HepG2 (cell line): Measurements from ENCODE around the gene DCAF8. TPM values are rescaled to one million over a fixed set of nuclear protein-coding genes. Genes with fewer than 3 reads are reported as not detected.

ENCODE experiments used
- CTCF ChIP-seq: sonication (generic); formaldehyde crosslinking; IDR thresholded peaks from 2 replicates; pipeline ENCODE4 v1.5.0; 2020; ENCODE audit warnings: mild to moderate bottlenecking, missing genetic modification reagents, moderate library complexity
- DNMT1 ChIP-seq: sonication (generic); formaldehyde crosslinking; IDR thresholded peaks from 2 replicates; pipeline ENCODE4 v1.5.1; 2020; ENCODE audit warnings: mild to moderate bottlenecking, missing genetic modification reagents
- E2F5 ChIP-seq: sonication (generic); formaldehyde crosslinking; conservative IDR thresholded peaks from 2 replicates; pipeline ENCODE4 v1.4.0; 2020; ENCODE audit warnings: missing genetic modification reagents
- GABPA ChIP-seq, 2 experiments: IDR thresholded peaks; 2 replicates each; pipeline ENCODE4 v1.6.1; 2011 to 2016; ENCODE audit warnings: low read depth in 2 of 2, low read length in 1 of 2, missing biosample characterization in 1 of 2, missing genetic modification characterization in 1 of 2
- HOXA9 ChIP-seq: sonication (generic); formaldehyde crosslinking; IDR thresholded peaks from 2 replicates; pipeline ENCODE4 v1.8.1; 2022; ENCODE audit warnings: missing genetic modification reagents, mild to moderate bottlenecking, moderate library complexity, borderline replicate concordance
- KDM4B ChIP-seq: sonication (generic); formaldehyde crosslinking; IDR thresholded peaks from 2 replicates; pipeline ENCODE4 v1.4.0; 2020; ENCODE audit warnings: missing genetic modification reagents
- LBX2 ChIP-seq: sonication (generic); formaldehyde crosslinking; IDR thresholded peaks from 2 replicates; pipeline ENCODE4 v1.5.0; 2020; ENCODE audit warnings: missing genetic modification reagents, mild to moderate bottlenecking, borderline replicate concordance
- NR2F6 ChIP-seq, 2 experiments: IDR thresholded peaks; 2 replicates each; pipeline ENCODE4 v1.6.1; 2016; ENCODE audit warnings: antibody characterized with exemption in 1 of 2, mild to moderate bottlenecking in 1 of 2
- PCBP1 ChIP-seq: fragments of 200-400 bp; formaldehyde crosslinking; IDR thresholded peaks from 2 replicates; pipeline ENCODE4 v1.6.1; 2017; ENCODE audit warnings: mild to moderate bottlenecking, low read depth, low read length, borderline replicate concordance
- PHF20 ChIP-seq: sonication (generic); formaldehyde crosslinking; IDR thresholded peaks from 2 replicates; pipeline ENCODE4 v1.5.0; 2020; ENCODE audit warnings: mild to moderate bottlenecking, missing genetic modification reagents
- ZBTB43 ChIP-seq: sonication (generic); formaldehyde crosslinking; conservative IDR thresholded peaks from 2 replicates; pipeline ENCODE4 v1.4.0; 2020; ENCODE audit warnings: missing genetic modification reagents
- ZC3H4 ChIP-seq: sonication (generic); formaldehyde crosslinking; IDR thresholded peaks from 2 replicates; pipeline ENCODE4 v1.4.0; 2020; ENCODE audit warnings: missing genetic modification reagents, borderline replicate concordance
- ZEB1 ChIP-seq: IDR thresholded peaks from 2 replicates; pipeline ENCODE4 v1.6.1; 2012; ENCODE audit warnings: mild to moderate bottlenecking, low read depth, inconsistent platforms; ENCODE audit not compliant: insufficient replicate concordance
- ZNF10 ChIP-seq: sonication (generic); formaldehyde crosslinking; IDR thresholded peaks from 2 replicates; pipeline ENCODE4 v1.4.0; 2020; ENCODE audit warnings: mild to moderate bottlenecking, low read depth, missing genetic modification reagents, borderline replicate concordance
- ZNF12 ChIP-seq: sonication (generic); formaldehyde crosslinking; IDR thresholded peaks from 2 replicates; pipeline ENCODE4 v1.5.0; 2020; ENCODE audit warnings: missing genetic modification reagents
- ZNF280B ChIP-seq: sonication (generic); formaldehyde crosslinking; IDR thresholded peaks from 2 replicates; pipeline ENCODE4 v1.5.0; 2020; ENCODE audit warnings: missing genetic modification reagents, mild to moderate bottlenecking, borderline replicate concordance
- ZNF431 ChIP-seq: sonication (generic); formaldehyde crosslinking; IDR thresholded peaks from 2 replicates; pipeline ENCODE4 v1.9.0; 2022; ENCODE audit warnings: missing genetic modification reagents, low read depth, mild to moderate bottlenecking, borderline replicate concordance
- ZNF503 ChIP-seq: sonication (generic); formaldehyde crosslinking; IDR thresholded peaks from 2 replicates; pipeline ENCODE4 v1.4.0; 2020; ENCODE audit warnings: missing genetic modification reagents
- ZNF558 ChIP-seq: sonication (generic); formaldehyde crosslinking; IDR thresholded peaks from 2 replicates; pipeline ENCODE4 v1.9.0; 2022; ENCODE audit warnings: mild to moderate bottlenecking, missing genetic modification reagents, borderline replicate concordance
- polyA plus RNA-seq, 8 experiments: library from polyadenylated mRNA; depleted of rRNA in 3 of 8; stranded (reverse) in 7 of 8; unstranded in 1 of 8; fragments of >200 nt; fragmentation: Illumina TruSeq in 4 of 8; extraction: Trizol in 4 of 8; gene quantifications; 2 replicates each; pipeline versions ENCODE4 v1.2.1 to v1.2.3, GENCODE V29; 2011 to 2016; ENCODE audit warnings: low read depth in 4 of 8, missing spikeins in 1 of 8, mixed read lengths in 1 of 8; ENCODE audit not compliant: insufficient read depth in 1 of 8
- total RNA-seq, 5 experiments: library from RNA; depleted of rRNA; stranded (reverse); fragments of >200 nt; fragmentation: Illumina TruSeq; extraction: Trizol; gene quantifications; 2 replicates each; pipeline ENCODE4 v1.2.3, GENCODE V29; 2016; ENCODE audit warnings: low read depth in 1 of 5

The DCAF8 gene
- total and polyA plus RNA-seq, 2 of the 13 experiments (the other 11 are each of a cell fraction or from before 2014, with no cell fraction given) = 73.4 to 79.8 TPM

GRCh38 chr1:160261893-160262794 is at the start of gene DCAF8 (continued):
- TF ChIP-seq ZNF503 (CRISPR knock-in tag) = no peak
- TF ChIP-seq CTCF (CRISPR knock-in tag) = peak; percentile 15; the same call in 1 of the 2 replicates
- TF ChIP-seq ZNF10 (CRISPR knock-in tag) = no peak
- peak; percentile 68; the same call in 1 of the 2 replicates for TF ChIP-seq PCBP1
- peak; percentile 60; the same call in 1 of the 2 replicates for TF ChIP-seq ZC3H4 (CRISPR knock-in tag)
- TF ChIP-seq GABPA (IDR thresholded peaks at IDR 0.05; ENCODE audit: low read depth, low read length) = no peak
- TF ChIP-seq GABPA (CRISPR knock-in tag; IDR thresholded peaks at IDR 0.05; ENCODE audit: low read depth) = peak; percentile 72
- TF ChIP-seq HOXA9 (CRISPR knock-in tag) = no peak
- no peak for TF ChIP-seq ZBTB43 (CRISPR knock-in tag)
- no peak; the same call in 1 of the 2 replicates for TF ChIP-seq ZNF558
- no peak for TF ChIP-seq NR2F6 (IDR thresholded peaks at IDR 0.05)
- peak; percentile 50; the same call in 1 of the 2 replicates for TF ChIP-seq NR2F6 (CRISPR knock-in tag; IDR thresholded peaks at IDR 0.05)
- TF ChIP-seq E2F5 (CRISPR knock-in tag) = 0 out of 2 replicates have a peak, but pooled peaks have one; percentile 37
- no peak for TF ChIP-seq ZEB1
- TF ChIP-seq LBX2 (CRISPR knock-in tag) = no peak
- TF ChIP-seq ZNF431 (CRISPR knock-in tag) = no peak
- TF ChIP-seq ZNF12 = no peak
- TF ChIP-seq KDM4B (CRISPR knock-in tag) = peak; percentile 90
- 0 out of 2 replicates have a peak, but pooled peaks have one; percentile 24 for TF ChIP-seq ZNF280B (CRISPR knock-in tag)
- peak; percentile 87 for TF ChIP-seq PHF20
- 0 out of 2 replicates have a peak, but pooled peaks have one; percentile 64 for TF ChIP-seq DNMT1 (CRISPR knock-in tag)
